Measurements from ENCODE around the gene SLC7A10.

- TF ChIP-seq CTCF (IDR thresholded peaks at IDR 0.05) (no peak), POLR2A (IDR thresholded peaks at IDR 0.05) (no peak)
Measured at GRCh38 chr19:33189453-33189852, 36.2 kb downstream of the SLC7A10 start.

Measured in testis (tissue), 2 donors.